ENCODE results near the gene NR2C2AP.

Gene NR2C2AP

GRCh38 chr19:19214159-19214490 is 10.9 kb upstream of the NR2C2AP start:
- no peak for DNase-seq

- no peak for DNase-seq
Measured at GRCh38 chr19:19213426-19214158, 10.4 kb upstream of the NR2C2AP start.

DNA sequence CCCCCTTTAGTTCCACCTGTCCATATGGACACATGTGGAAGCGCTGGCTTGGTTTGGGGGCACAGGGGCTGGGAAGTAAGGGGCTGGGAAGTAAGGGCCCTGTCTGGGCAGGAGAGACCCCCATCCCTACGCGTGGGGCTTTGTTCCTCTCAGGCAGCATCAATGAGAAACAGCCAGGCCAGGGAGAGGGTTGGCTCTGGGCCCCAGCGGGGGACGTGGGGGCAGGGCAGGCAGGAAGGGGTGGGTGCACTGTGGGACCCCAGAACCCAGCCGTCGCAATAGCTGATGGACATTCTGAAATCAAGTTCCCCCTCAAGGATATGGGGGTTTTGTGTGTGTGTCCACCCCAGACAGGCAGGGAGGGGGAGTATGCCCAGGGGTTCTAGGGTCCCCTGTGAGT is 9.7 kb upstream of the NR2C2AP start:
- DNase-seq = no peak

- DNase-seq = no peak
Measured at GRCh38 chr19:19211499-19212420, 8.5 kb upstream of the NR2C2AP start, which contains the start of gene NCAN. TSS of gene NCAN (plus strand) at chr19:19211958. CDS start at chr19:19216954, 4,996 bp downstream.

- no peak for DNase-seq
Measured at GRCh38 chr19:19209372-19209771, 6.2 kb upstream of the NR2C2AP start.

- DNase-seq = no peak
Measured at GRCh38 chr19:19207637-19208572, 4.7 kb upstream of the NR2C2AP start.

DNA sequence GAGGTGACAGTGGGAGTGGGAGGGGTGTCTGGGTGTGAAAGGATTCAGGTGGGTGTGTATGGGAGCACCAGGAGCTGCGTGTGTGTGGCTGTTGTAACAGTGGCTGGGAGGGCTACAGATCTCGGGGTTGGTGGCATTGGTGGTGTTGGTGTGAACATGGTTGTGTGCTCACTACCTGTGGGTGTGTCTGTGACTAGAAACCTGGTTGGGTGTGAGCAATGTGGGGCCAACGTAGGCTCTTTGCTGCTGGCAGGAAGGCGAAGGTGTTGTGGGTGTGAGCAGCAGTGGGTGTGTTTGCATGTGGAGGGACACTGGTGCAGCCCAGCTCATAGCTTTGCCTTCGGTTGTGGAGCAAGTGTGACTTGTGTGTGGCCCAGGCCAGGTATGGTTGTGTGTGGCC is 3.7 kb upstream of the NR2C2AP start:
- no peak for DNase-seq

DNA sequence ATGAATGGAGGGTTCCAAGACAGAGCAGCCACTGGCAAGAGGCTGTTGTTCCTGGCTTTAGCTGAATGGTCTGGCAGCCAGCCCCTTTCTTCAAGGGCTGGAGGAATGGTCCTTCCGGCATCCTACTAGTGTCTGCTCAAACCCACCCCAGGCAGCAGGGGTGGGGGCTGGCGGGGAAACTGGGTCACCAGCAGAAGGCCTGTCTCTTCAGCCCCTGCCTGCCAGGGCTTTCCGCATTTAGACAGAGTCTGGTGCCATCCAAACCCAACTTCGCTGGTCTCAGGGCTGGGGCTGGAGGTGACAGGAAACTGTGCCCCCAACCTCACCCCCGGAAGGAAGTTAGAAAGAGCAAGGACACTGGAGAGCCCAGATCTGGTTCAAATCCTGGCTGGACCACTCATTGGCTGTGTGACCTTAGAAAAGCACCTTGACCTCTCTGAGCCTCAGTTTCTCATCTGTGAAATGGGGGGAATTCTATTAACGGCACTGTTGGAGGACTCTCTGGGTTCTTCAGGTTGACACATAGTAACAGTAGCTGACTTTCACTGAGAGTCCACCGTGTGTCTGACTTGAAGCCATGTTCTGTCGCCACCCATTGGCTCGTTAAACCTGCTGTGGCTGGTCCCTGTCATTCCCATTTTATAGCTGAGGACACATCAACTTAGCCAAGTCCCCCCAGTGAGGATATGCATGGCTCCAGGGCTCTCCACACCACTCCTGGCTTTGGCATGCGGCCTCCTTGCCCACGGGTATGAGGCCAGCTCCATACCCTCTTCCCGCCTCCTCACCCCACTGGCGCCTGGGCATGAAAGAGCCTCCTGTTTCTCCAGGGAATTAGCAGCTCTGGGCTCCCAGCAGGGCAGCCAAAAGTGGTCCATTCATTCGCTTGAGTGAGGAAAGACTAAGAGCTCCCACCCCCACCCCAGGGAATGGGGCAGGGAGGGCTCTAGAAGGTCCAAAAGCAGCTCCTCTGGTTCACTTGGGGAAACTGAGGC is 2.5 kb upstream of the NR2C2AP start:
- DNase-seq = no peak

GRCh38 chr19:19204181-19204580 is 967 bp upstream of the NR2C2AP start:
- DNase-seq = no peak

DNA sequence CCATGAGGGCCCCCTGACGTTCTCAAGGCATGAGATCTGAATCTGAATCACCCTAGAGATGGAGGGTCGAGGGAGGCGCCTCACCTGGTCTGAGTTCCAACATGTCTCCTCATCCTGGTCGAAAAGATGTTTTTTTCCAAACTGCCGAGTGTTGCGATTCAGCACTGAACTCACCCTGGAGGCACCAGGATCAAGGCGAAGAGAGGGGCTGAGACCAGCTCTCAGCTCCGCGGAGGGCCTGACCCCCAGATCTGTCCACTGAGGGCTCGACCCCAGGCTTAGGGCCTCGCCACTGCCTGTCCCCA is 555 bp downstream of the NR2C2AP start:
- DNase-seq = no peak

DNA sequence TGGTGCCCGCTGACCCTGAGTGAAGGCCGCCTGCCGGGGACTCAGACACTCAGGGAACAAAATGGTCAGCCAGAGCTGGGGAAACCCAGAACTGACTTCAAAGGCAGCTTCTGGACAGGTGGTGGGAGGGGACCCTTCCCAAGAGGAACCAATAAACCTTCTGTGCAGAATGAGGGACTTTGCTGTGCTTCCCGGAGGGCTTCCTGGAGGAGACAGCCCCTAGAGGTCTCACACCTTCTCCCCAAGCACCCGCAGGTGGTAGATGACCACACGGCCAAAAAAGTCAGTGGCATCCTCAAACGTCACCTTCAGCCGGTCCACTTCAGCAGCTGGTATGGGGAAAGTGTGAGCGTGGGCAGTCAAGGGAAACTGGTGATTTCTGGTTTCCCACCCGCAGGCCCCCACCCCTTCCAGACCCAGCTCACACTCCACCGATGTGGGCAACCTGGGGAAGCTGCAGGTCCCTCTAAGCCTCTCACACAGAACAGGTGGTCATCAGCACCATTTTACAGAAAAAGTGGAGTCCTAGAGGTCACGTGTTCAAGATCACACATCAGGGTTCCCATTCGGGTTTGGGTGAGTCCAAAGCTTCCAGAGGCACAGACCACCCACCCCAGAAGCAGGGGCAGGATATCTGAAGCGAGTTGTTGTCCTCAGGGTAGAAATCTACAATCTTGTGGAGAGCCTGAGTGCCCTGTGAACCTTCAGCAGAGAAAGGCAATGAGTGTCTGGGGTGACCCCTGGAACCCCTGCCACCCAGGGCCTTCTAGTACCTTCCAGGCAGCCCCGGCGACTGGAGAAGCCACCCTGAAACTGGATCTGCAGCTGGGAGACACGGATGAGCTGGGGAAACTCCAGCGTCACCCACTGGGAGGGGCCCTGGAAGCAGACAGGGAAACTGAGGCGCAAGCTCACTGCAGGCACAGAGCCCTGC is 1.2 kb downstream of the NR2C2AP start:
- DNase-seq = no peak

DNA sequence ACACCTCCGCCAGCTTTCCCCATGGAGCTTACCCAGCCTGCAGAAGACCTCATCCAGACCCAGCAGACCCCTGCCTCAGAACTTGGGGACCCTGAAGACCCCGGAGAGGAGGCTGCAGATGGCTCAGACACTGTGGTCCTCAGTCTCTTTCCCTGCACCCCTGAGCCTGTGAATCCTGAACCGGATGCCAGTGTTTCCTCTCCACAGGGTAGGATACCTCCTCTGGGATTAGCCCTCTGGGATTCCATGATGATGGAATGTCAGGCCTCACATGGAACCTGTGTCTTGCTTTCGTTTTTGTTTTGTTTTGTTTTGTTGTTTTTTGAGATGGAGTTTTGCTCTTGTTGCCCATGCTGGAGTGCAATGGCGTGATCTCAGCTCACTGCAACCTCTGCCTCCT is 9.3 kb downstream of the NR2C2AP start:
- no peak for DNase-seq

- DNase-seq = no peak
Measured at GRCh38 chr19:19192910-19193423, 10.2 kb downstream of the NR2C2AP start.

DNA sequence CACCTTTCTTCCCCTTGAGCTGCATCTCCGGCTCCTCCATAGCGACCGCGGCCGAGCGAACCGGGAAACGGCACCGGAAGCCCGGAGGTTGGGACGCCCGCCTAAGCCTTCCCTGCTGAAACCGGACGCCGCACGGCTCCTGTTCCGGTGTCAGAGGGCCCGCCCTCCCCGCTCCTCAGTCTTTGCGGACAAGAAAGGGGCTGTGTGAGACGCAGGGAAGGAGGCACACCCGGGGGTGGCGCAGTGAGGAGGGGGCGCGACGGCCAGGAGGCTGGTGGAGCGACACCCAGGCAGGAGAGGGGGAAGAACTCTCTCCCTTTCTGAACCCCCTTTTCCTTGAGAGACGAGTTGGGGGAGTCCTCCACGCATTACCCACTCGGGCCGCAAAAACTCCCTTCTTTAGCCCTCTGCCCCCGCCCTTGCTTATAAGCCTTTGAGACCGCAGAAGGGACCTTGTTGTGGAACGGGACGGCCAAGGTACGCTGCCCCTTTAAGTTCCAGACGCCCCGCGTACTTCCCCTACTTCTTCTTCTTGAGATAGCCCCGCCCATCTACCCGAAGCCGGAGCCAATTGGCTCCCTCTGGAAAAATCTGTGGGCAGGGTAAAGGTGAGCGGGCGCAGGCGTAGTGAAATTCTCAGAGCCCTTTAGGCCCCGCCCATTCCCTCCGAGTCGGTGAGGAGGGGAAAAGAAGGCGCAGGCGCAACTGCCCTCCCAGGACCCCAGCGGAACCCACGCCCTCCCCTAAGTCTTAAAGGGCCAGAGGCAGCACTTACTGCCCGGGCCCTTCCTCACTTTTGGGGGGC is 10.9 kb downstream of the NR2C2AP start, which contains the start of the genes BORCS8 and RFXANK:
TSS of gene BORCS8 (minus strand) at position 75 of the 805 bp plus-strand sequence. CDS start at position 40, 35 bp downstream.
TSS of gene RFXANK (plus strand) at position 181 of the 805 bp plus-strand sequence. CDS start 1,689 bp downstream, outside the sequence.
- DNase-seq = peak; percentile 99

GRCh38 chr19:19191768-19192077 is 11.5 kb downstream of the NR2C2AP start:
- DNase-seq = no peak

DNA sequence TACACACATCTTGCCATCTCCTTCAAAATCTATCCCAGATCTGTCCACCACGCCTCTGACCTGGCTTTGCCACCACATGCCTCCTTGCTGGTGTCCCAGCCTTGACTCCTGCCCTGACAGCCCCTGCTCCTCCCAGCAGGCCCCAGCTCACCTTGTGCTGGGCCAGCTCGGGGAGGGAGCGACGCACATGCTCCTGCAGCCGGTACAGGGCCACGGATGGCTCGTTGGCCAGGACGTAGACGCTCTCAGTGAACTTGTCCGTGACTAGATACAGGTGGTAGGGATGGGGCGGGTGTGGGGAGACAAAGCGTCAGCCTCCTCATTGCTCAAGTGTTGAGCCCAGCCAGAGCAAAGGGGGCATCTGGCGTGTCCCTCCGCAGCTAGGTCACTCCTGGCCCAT is 16.5 kb downstream of the NR2C2AP start:
- no peak for DNase-seq

DNA sequence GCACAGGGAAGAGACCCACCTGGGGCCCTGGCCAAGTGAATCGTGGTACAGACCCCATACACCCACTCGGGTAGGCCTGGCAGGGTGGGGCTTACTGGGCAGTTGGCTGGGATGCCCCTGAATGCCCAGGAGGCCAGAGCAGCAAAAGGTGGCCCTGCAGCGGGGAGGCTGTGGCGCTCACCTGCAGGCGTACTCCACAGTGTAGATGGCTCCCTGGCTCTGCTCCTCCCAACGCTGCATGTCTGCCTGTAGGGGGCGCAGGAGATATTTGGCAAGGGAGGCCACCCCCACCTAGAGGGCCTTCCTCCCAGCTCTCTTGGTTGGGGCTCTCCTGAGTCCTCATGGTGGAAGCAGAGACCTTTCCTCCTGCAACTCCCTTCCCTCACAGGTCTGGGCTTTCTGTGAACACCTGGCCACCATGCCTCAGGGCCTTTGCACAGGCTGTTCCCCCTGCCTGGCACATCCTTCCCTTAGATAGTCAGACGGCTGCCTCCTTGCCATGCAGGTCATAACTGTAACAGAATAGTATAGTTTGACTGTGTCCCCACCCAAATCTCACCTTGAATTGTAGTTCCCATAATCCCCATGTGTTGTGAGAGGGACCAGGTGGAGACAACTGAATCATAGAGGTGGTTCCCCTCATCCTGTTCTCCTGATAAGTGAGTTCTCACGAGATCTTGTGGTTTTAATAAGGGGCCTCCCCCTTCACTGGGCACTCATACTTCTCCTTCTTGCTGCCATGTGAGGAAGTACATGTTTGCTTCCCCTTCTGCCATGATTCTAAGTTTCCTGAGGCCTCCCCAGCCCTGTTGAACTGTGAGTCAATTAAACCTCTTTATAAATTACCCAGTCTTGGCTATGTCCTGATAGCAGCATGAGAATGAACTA is 17.1 kb downstream of the NR2C2AP start:
- peak; percentile 54 for DNase-seq

GRCh38 chr19:19181488-19181998 is 21.7 kb downstream of the NR2C2AP start:
- DNase-seq = no peak

Data from CD4-positive, alpha-beta T cell treated with Interleukin-15 for 1 hour (primary cell).